BJ (cell line): ENCODE results near the gene MVP. TPM values are rescaled to one million over a fixed set of nuclear protein-coding genes. Genes with fewer than 3 reads are reported as not detected.

ENCODE experiments used
- CTCF ChIA-PET: fragments of 350-600 bp; formaldehyde crosslinking; extraction: SDS; loops from one replicate; lab custom pipeline; 2021; ENCODE audit warnings: antibody characterized with exemption, inconsistent platforms; lab: Yijun Ruan, JAX
- POLR2A ChIA-PET: fragments of 300-600 bp; sonication (Branson Sonifier 250); formaldehyde crosslinking; extraction: SDS; loops from one replicate; lab custom pipeline; 2021; ENCODE audit warnings: antibody characterized with exemption; lab: Charles Lee
- DNase-seq: peaks from one replicate; pipeline ENCODE4 v3.0.0-alpha.2; 2011; ENCODE audit warnings: low read depth
- H3K27me3 ChIP-seq: 2 replicates; pipeline ENCODE4 v1.6.0; 2011; ENCODE audit warnings: low read length; ENCODE audit not compliant: control insufficient read depth, insufficient read depth
- H3K36me3 ChIP-seq: 2 replicates; pipeline ENCODE4 v1.5.1; 2011; ENCODE audit warnings: low read length; ENCODE audit not compliant: control insufficient read depth, insufficient read depth
- H3K4me3 ChIP-seq: 2 replicates; pipeline ENCODE4 v1.5.1; 2011; ENCODE audit warnings: low read depth, mild to moderate bottlenecking, control low read depth, low read length
- polyA plus RNA-seq: library from polyadenylated mRNA; depleted of rRNA; stranded (reverse); fragments of >200 nt; gene quantifications from 2 replicates; pipeline ENCODE4 v1.2.3, GENCODE V29; 2011
- TF ChIP-seq, protein P1 (sequence below): IDR thresholded peaks from 2 replicates; pipeline ENCODE4 v1.5.1; 2011; ENCODE audit warnings: low read depth, mild to moderate bottlenecking, control low read depth, inconsistent platforms, low read length, moderate library complexity; ENCODE audit not compliant: insufficient read depth

Gene MVP
- polyA plus RNA-seq, 1 experiment, result 368 TPM

DNA sequence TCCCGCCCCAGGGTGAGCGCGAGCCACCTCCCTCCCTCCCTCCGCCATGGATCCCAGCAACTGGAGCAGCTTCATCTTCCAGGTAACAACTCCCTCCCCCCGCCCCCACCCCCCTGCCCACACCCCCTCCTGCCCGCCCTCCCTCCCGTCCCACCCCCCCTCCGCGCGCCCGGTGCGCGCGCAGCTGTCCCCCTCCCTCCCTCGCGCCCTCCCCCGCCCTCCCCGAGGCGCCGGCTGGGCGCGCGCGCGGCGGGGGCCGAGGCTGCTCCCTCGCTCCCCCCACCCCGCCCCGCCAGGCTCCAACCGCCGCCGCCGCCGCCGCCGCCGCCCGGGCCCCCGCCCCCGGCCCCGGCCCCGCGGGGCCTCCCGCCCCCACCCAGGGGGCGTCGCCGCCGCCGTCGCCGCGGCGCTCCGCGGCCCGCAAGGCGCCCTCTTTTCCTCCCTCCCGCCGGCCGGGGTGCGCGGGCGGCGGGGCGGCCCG, 14.1 kb upstream of the MVP start, which contains the start of gene MAZ:
TSS of gene MAZ (plus strand) at position 431 of the 481 bp plus-strand sequence. CDS start 173 bp downstream, outside the sequence.
- H3K27me3 ChIP-seq, result no peaks in the 10 kb centered on the region
- ChIA-PET CTCF (interaction anchor here (2.8 to 3.0 kb wide), 3 partner anchors 10 to 42 kb away, joined by 15 to 30 read pairs (median 15); partner anchors contain the start of genes MVP and PAGR1), POLR2A (no interaction called here)
- no peak for DNase-seq
- TF ChIP-seq, protein P1, sequence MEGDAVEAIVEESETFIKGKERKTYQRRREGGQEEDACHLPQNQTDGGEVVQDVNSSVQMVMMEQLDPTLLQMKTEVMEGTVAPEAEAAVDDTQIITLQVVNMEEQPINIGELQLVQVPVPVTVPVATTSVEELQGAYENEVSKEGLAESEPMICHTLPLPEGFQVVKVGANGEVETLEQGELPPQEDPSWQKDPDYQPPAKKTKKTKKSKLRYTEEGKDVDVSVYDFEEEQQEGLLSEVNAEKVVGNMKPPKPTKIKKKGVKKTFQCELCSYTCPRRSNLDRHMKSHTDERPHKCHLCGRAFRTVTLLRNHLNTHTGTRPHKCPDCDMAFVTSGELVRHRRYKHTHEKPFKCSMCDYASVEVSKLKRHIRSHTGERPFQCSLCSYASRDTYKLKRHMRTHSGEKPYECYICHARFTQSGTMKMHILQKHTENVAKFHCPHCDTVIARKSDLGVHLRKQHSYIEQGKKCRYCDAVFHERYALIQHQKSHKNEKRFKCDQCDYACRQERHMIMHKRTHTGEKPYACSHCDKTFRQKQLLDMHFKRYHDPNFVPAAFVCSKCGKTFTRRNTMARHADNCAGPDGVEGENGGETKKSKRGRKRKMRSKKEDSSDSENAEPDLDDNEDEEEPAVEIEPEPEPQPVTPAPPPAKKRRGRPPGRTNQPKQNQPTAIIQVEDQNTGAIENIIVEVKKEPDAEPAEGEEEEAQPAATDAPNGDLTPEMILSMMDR, result no peak
- peak within 1 kb of the TSS; percentile 67 for H3K4me3 ChIP-seq
- peaks cover 17% of the 10 kb centered on the region for H3K36me3 ChIP-seq

DNA sequence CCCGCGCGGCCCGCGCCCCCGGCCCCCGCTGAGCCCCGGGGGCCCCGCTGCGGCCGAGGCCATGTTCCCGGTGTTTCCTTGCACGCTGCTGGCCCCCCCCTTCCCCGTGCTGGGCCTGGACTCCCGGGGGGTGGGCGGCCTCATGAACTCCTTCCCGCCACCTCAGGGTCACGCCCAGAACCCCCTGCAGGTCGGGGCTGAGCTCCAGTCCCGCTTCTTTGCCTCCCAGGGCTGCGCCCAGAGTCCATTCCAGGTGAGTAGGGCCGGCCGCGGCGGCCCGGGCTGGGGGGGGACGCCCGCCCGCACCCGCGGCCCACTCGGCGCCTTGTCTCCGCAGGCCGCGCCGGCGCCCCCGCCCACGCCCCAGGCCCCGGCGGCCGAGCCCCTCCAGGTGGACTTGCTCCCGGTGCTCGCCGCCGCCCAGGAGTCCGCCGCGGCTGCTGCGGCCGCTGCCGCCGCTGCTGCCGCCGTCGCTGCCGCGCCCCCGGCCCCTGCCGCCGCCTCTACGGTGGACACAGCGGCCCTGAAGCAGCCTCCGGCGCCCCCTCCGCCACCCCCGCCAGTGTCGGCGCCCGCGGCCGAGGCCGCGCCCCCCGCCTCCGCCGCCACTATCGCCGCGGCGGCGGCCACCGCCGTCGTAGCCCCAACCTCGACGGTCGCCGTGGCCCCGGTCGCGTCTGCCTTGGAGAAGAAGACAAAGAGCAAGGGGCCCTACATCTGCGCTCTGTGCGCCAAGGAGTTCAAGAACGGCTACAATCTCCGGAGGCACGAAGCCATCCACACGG, 13.4 kb upstream of the MVP start:
- H3K27me3 ChIP-seq, result no peaks in the 10 kb centered on the region
- peak overlapping the region; percentile 67 for H3K4me3 ChIP-seq
- TF ChIP-seq, protein P1, result no peak
- ChIA-PET POLR2A (interaction anchor here (0.6 to 1.4 kb wide), 2 partner anchors 9 to 98 kb away, joined by 3 to 4 read pairs; partner anchors contain the start of gene PAGR1), CTCF (interaction anchor here (0.6 to 3.0 kb wide), 15 partner anchors 10 to 248 kb away, joined by 3 to 30 read pairs (median 6); partner anchors contain the start of genes ASPHD1, KIF22, MVP and PAGR1)
- peaks cover 16% of the 10 kb centered on the region for H3K36me3 ChIP-seq
- DNase-seq, result no peak

DNA sequence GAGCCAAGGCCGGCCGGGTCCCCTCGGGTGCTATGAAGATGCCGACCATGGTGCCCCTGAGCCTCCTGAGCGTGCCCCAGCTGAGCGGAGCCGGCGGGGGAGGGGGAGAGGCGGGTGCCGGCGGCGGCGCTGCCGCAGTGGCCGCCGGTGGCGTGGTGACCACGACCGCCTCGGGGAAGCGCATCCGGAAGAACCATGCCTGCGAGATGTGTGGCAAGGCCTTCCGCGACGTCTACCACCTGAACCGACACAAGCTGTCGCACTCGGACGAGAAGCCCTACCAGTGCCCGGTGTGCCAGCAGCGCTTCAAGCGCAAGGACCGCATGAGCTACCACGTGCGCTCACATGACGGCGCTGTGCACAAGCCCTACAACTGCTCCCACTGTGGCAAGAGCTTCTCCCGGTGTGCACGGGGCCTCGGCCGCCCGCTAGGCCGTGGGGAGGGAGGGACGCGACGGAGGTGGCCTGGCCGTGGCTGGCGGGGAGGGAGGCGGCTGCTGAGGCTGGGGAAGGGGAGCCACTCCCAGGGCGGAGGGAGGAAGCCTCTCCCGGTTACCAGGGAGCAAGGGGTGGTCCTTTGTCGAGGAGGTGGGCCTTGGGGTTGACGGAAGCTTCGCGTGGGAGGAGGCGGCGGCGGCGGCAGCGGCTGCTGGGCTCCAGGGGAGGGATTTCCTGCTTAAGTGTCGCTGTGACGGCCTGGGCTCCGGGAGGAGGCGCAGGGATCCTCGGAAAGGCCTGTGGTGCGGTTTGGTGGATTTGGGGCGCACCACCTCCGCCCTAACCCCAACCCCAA, 12.6 kb upstream of the MVP start:
- DNase-seq, result peak; percentile 65
- no peaks in the 10 kb centered on the region for H3K27me3 ChIP-seq
- peaks cover 16% of the 10 kb centered on the region for H3K36me3 ChIP-seq
- ChIA-PET CTCF (interaction anchor here (0.6 to 3.0 kb wide), 17 partner anchors 9 to 248 kb away, joined by 3 to 30 read pairs (median 5); partner anchors contain the start of genes ASPHD1, KIF22, MVP and PAGR1), POLR2A (interaction anchor here (0.6 to 1.4 kb wide), 2 partner anchors 8 to 98 kb away, joined by 3 to 4 read pairs; partner anchors contain the start of gene PAGR1)
- H3K4me3 ChIP-seq, result peak overlapping the region; percentile 67
- TF ChIP-seq, protein P1, result peak; percentile 55

DNA sequence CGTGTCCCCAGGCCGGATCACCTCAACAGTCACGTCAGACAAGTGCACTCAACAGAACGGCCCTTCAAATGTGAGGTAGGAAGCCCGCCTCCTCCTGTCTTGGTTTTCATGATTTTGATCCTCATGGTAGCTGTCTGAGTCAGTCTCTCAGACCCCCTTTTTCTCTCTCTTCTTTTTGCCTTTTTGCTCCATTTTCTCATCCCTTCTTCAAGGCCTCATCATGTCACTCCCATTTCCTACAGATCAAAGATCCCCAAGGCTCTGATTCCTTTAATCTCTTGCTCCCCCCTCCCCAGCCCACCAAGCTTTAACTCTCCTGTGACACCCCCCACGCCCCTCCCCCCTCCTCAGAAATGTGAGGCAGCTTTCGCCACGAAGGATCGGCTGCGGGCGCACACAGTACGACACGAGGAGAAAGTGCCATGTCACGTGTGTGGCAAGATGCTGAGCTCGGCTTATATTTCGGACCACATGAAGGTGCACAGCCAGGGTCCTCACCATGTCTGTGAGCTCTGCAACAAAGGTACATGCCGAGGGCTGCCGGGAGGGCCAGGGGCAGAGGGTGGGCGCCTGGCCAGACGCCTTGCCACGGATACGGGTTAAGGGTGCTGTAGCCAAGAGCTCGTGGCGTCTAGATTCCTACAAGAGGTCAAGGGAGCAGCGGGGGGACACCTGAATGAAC, 11.9 kb upstream of the MVP start:
- DNase-seq, result no peak
- peak overlapping the region; percentile 67 for H3K4me3 ChIP-seq
- POLR2A ChIA-PET, result no interaction called here
- CTCF ChIA-PET, result interaction anchor here (0.6 to 3.0 kb wide), 14 partner anchors 8 to 224 kb away, joined by 3 to 30 read pairs (median 6); partner anchors contain the start of genes ASPHD1, KIF22, MVP and PAGR1
- no peaks in the 10 kb centered on the region for H3K27me3 ChIP-seq
- TF ChIP-seq, protein P1, result no peak
- peaks cover 16% of the 10 kb centered on the region for H3K36me3 ChIP-seq
